H1 (cell line): ENCODE results near the gene TRPM1. TPM values are rescaled to one million over a fixed set of nuclear protein-coding genes. Genes with fewer than 3 reads are reported as not detected.
"Not testable (repeated sequence)": the region's sequence is repeated elsewhere in the genome, so short reads cannot be mapped to it uniquely, and the experiment has no call there.

Experiments
- CTCF ChIA-PET: fragments of 300-600 bp; sonication (Branson Sonifier 250); formaldehyde crosslinking; loops from one replicate; lab custom pipeline; 2021; ENCODE audit not compliant: partially characterized antibody; lab: Charles Lee
- POLR2A ChIA-PET: fragments of 300-600 bp; sonication (Branson Sonifier 250); formaldehyde crosslinking; loops from one replicate; lab custom pipeline; 2021; ENCODE audit warnings: inconsistent platforms; ENCODE audit not compliant: partially characterized antibody; lab: Charles Lee
- DNase-seq, 2 experiments: peaks; one replicate each; pipeline versions ENCODE4 v3.0.0 to v3.0.0-alpha.2; 2010 to 2022; ENCODE audit warnings: low spot score in 2 of 2, low read depth in 1 of 2, mixed read lengths in 1 of 2
- FAIRE-seq: peaks from 2 replicates; lab custom pipeline; 2011; peaks lifted over from hg19 to GRCh38; lab: Jason Lieb, UNC
- H2AFZ ChIP-seq: 2 replicates; pipeline ENCODE4 v1.8.1; 2012; ENCODE audit warnings: low read length, inconsistent platforms
- H2AK5ac ChIP-seq: 2 replicates; pipeline ENCODE4 v1.6.1; 2013; ENCODE audit warnings: low read depth, low read length
- H2BK120ac ChIP-seq: replicated peaks from 2 replicates; pipeline ENCODE3; 2013; ENCODE audit warnings: low read depth, low read length, inconsistent platforms
- H2BK12ac ChIP-seq: 2 replicates; pipeline ENCODE4 v1.6.1; 2013; ENCODE audit warnings: low read depth, low read length
- H2BK15ac ChIP-seq: 2 replicates; pipeline ENCODE4 v1.6.1; 2013; ENCODE audit warnings: low read length
- H2BK20ac ChIP-seq: 2 replicates; pipeline ENCODE4 v1.6.1; 2013; ENCODE audit warnings: low read length
- H2BK5ac ChIP-seq: 2 replicates; pipeline ENCODE4 v1.6.1; 2013; ENCODE audit warnings: low read depth, low read length
- H3K14ac ChIP-seq: 2 replicates; pipeline ENCODE4 v1.6.1; 2013; ENCODE audit warnings: inconsistent platforms; ENCODE audit not compliant: insufficient read length
- H3K18ac ChIP-seq: 2 replicates; pipeline ENCODE4 v1.6.1; 2013; ENCODE audit warnings: low read length; ENCODE audit errors: extremely low read depth
- H3K23ac ChIP-seq: 2 replicates; pipeline ENCODE4 v1.6.1; 2013; ENCODE audit warnings: inconsistent platforms; ENCODE audit not compliant: insufficient read length
- H3K23me2 ChIP-seq: 2 replicates; pipeline ENCODE4 v1.6.1; 2013; ENCODE audit warnings: low read depth, low read length
- H3K27ac ChIP-seq: 2 replicates; pipeline ENCODE4 v1.6.1; 2011; ENCODE audit warnings: low read depth, low read length, inconsistent platforms
- H3K27me3 ChIP-seq, 4 experiments: replicated peaks in 1 of 4; 1 replicate in 1 of 4; 2 replicates in 3 of 4; pipeline versions ENCODE4 v1.6.1 to v1.8.1; 2011 to 2013; ENCODE audit warnings: low read length in 3 of 4, mild to moderate bottlenecking in 3 of 4, inconsistent platforms in 2 of 4, mixed read lengths in 2 of 4, moderate library complexity in 1 of 4; ENCODE audit not compliant: control insufficient read depth in 3 of 4, insufficient read depth in 3 of 4; ENCODE audit errors: extremely low read depth in 1 of 4
- H3K36me3 ChIP-seq, 4 experiments: 2 replicates each; pipeline versions ENCODE4 v1.6.1 to v1.8.1; 2011 to 2013; ENCODE audit warnings: mild to moderate bottlenecking in 4 of 4, low read length in 3 of 4, moderate library complexity in 2 of 4, control low read depth in 1 of 4, inconsistent platforms in 1 of 4; ENCODE audit not compliant: insufficient read depth in 4 of 4, control insufficient read depth in 2 of 4
- H3K4ac ChIP-seq: replicated peaks from 2 replicates; pipeline ENCODE3; 2013; ENCODE audit warnings: low read length, low read depth, mixed read lengths, inconsistent platforms; ENCODE audit not compliant: insufficient read length
- H3K4me1 ChIP-seq, 4 experiments: replicated peaks in 1 of 4; 1 replicate in 1 of 4; 2 replicates in 3 of 4; pipeline versions ENCODE4 v1.6.1 to v1.8.1; 2011 to 2013; ENCODE audit warnings: low read length in 3 of 4, inconsistent platforms in 2 of 4, mixed read lengths in 1 of 4; ENCODE audit not compliant: insufficient read depth in 4 of 4, control insufficient read depth in 3 of 4
- H3K4me2 ChIP-seq, 2 experiments: 2 replicates each; pipeline versions ENCODE4 v1.6.1 to v1.8.1; 2011 to 2013; ENCODE audit warnings: low read depth in 2 of 2, low read length in 2 of 2, control low read depth in 1 of 2, inconsistent platforms in 1 of 2, mild to moderate bottlenecking in 1 of 2; ENCODE audit not compliant: insufficient read depth in 1 of 2
- H3K4me3 ChIP-seq, 4 experiments: fragments of 200-600, 300-600 bp in 1 of 4; sonication (generic), shearing (Covaris generic), sonication (Bioruptor Twin) in 1 of 4; 2 replicates each; pipeline versions ENCODE4 v1.5.1 to v1.8.1; 2011 to 2016; ENCODE audit warnings: low read length in 4 of 4, low read depth in 3 of 4, control low read depth in 2 of 4, inconsistent platforms in 2 of 4, mild to moderate bottlenecking in 2 of 4, mixed read lengths in 1 of 4, moderate library complexity in 1 of 4; ENCODE audit not compliant: insufficient read depth in 2 of 4; ENCODE audit errors: extremely low read depth in 1 of 4
- H3K56ac ChIP-seq: replicated peaks from 2 replicates; pipeline ENCODE3; 2013; ENCODE audit warnings: low read depth, mild to moderate bottlenecking, mixed read lengths, low read length, inconsistent platforms; ENCODE audit not compliant: insufficient read length
- H3K79me1 ChIP-seq: 2 replicates; pipeline ENCODE4 v1.6.1; 2013; ENCODE audit warnings: low read depth, low read length, control low read depth
- H3K79me2 ChIP-seq, 2 experiments: 2 replicates each; pipeline versions ENCODE4 v1.6.1 to v1.8.1; 2012 to 2013; ENCODE audit warnings: low read length in 2 of 2, mild to moderate bottlenecking in 2 of 2, inconsistent platforms in 1 of 2; ENCODE audit not compliant: insufficient read depth in 2 of 2, control insufficient read depth in 1 of 2
- H3K9ac ChIP-seq, 4 experiments: replicated peaks in 1 of 4; 1 replicate in 1 of 4; 2 replicates in 3 of 4; pipeline versions ENCODE4 v1.6.1 to v1.8.1; 2011 to 2013; ENCODE audit warnings: low read depth in 3 of 4, low read length in 3 of 4, control low read depth in 2 of 4, mild to moderate bottlenecking in 2 of 4, moderate library complexity in 2 of 4, inconsistent platforms in 1 of 4; ENCODE audit errors: extremely low read depth in 1 of 4
- H3K9me3 ChIP-seq, 2 experiments: 2 replicates each; pipeline versions ENCODE4 v1.6.1 to v1.8.1; 2012 to 2013; ENCODE audit warnings: mild to moderate bottlenecking in 2 of 2, moderate library complexity in 2 of 2, control low read depth in 1 of 2, inconsistent platforms in 1 of 2, low read depth in 1 of 2, low read length in 1 of 2, mixed read lengths in 1 of 2; ENCODE audit not compliant: insufficient read depth in 2 of 2
- H4K20me1 ChIP-seq, 2 experiments: replicated peaks in 1 of 2; 2 replicates each; pipeline versions ENCODE3 to v1.8.1; 2011 to 2013; ENCODE audit warnings: inconsistent platforms in 2 of 2, low read length in 2 of 2, mild to moderate bottlenecking in 1 of 2; ENCODE audit not compliant: insufficient read depth in 2 of 2, control insufficient read depth in 1 of 2
- H4K5ac ChIP-seq: 2 replicates; pipeline ENCODE4 v1.6.1; 2013; ENCODE audit warnings: low read length, low read depth, mixed read lengths, inconsistent platforms; ENCODE audit not compliant: insufficient read length
- H4K8ac ChIP-seq: 2 replicates; pipeline ENCODE4 v1.8.0; 2013; ENCODE audit warnings: mild to moderate bottlenecking, moderate library complexity, low read length, inconsistent platforms; ENCODE audit not compliant: insufficient read depth; ENCODE audit errors: extremely low read depth
- H4K91ac ChIP-seq: replicated peaks from 2 replicates; pipeline ENCODE3; 2013; ENCODE audit warnings: low read length, mixed read lengths, inconsistent platforms; ENCODE audit not compliant: insufficient read length
- WGBS, 2 experiments: shearing (Covaris generic) in 1 of 2; methylation state at CpG; one replicate each; pipeline versions ENCODE4 v1.1.6 to v1.1.7; 2013 to 2015; ENCODE audit warnings: low lambda C conversion rate in 2 of 2, mixed read lengths in 2 of 2, inconsistent platforms in 1 of 2, low coverage in 1 of 2, missing lambda C conversion rate in 1 of 2; ENCODE audit not compliant: insufficient replicate concordance in 2 of 2, insufficient coverage in 1 of 2, insufficient read length in 1 of 2; ENCODE audit errors: extremely low coverage in 1 of 2, missing lambda C conversion rate in 1 of 2; 5-methylcytosine and 5-hydroxymethylcytosine counted together
- polyA plus RNA-seq, 7 experiments: library from polyadenylated mRNA; depleted of rRNA in 3 of 7; stranded (reverse) in 5 of 7; unstranded in 2 of 7; fragments of >200 nt in 5 of 7; fragments of 200-250 nt in 2 of 7; gene quantifications; 1 replicate in 5 of 7; 2 replicates in 1 of 7; 4 replicates in 1 of 7; pipeline versions ENCODE4 v1.2.1 to v1.2.3, GENCODE V29; 2011 to 2013; ENCODE audit warnings: missing spikeins in 2 of 7, mixed read lengths in 2 of 7
- total RNA-seq: library from RNA; stranded (reverse); fragmentation: NEBNext Ultra II Directional; extraction: Animal tissue kit (Norgen Biotek cat#: 25700); gene quantifications from 2 replicates; pipeline ENCODE4 v1.2.1, GENCODE V29; 2021

The TRPM1 gene
- total and polyA plus RNA-seq, 2 of the 8 experiments (the other 6 are each of a cell fraction or from before 2014, with no cell fraction given): 0.05 TPM; not detected in 1

- not testable (repeated sequence) for H3K23me2 ChIP-seq, H3K4me1 ChIP-seq, H3K18ac ChIP-seq, H4K8ac ChIP-seq, H3K23ac ChIP-seq, H2BK12ac ChIP-seq, H2BK15ac ChIP-seq, H3K56ac ChIP-seq, H3K79me2 ChIP-seq, H3K14ac ChIP-seq, H3K27ac ChIP-seq, H3K9me3 ChIP-seq, H2AK5ac ChIP-seq, H3K36me3 ChIP-seq, H3K4me3 ChIP-seq, H3K9ac ChIP-seq, H2BK120ac ChIP-seq, H2BK20ac ChIP-seq, H4K20me1 ChIP-seq, FAIRE-seq, H4K5ac ChIP-seq, H3K4ac ChIP-seq, H3K4me2 ChIP-seq, H2AFZ ChIP-seq, H3K79me1 ChIP-seq, H4K91ac ChIP-seq, H3K27me3 ChIP-seq, H2BK5ac ChIP-seq, DNase-seq
- WGBS, 2 experiments: 79% methylated on average over 8 of the region's 8 CpGs; no CpG with 5 or more reads in 1 of the 2 experiments
- CTCF ChIA-PET: interaction anchor here (1.0 kb wide), 1 partner anchor 41 kb away, joined by 3 read pairs; no protein-coding TSS in a partner anchor
- POLR2A ChIA-PET: interaction anchor here (0.6 kb wide), 1 partner anchor 403 kb away, joined by 3 read pairs; no protein-coding TSS in a partner anchor
Observed at GRCh38 chr15:31088041-31088440, 13.5 kb downstream of the TRPM1 start.
